ENCODE data around the gene CCK. TPM values are rescaled to one million over a fixed set of nuclear protein-coding genes. Genes with fewer than 3 reads are reported as not detected.

The CCK gene
- polyA plus RNA-seq, 1 donor = not detected

DNA sequence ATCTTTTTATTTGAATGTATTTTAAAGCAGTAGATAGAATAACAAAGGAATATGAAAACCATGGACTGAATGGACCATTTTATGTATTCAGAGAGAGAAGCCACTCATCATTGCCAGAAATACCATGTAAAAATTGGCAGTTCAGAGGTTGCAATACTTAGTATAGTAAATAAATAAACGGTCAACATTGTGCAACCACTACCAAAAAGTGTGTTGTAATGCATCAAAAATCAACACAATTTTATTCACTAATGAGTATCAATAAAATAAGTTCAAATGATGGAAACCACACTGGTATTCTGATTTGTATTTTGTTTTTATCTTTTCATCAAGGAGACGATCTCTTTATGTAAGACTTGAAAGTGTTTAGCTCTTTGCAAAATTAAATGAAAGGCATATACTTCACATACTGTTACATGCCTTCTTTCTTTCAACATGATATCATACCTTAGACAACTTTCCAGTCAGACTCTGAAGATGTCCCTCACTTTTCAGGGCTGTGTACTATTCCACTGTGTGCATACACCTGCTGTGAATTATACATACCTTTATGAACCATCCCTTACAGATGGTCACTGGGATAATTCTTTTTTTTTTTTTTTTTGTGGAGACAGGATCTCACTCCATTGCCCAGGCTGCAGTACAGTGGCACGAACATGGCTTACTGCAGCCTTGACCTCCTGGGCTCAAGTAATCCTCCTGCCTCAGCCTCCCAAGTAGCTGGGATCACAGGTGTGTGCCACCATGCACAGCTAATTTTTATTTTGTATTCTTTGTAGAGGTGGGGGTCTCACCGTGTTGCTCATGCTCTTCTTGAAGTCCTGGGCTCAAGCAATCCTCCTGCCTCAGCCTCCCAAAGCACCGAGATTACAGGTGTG is 40.3 kb downstream of the CCK start:
- no peak for DNase-seq

DNA sequence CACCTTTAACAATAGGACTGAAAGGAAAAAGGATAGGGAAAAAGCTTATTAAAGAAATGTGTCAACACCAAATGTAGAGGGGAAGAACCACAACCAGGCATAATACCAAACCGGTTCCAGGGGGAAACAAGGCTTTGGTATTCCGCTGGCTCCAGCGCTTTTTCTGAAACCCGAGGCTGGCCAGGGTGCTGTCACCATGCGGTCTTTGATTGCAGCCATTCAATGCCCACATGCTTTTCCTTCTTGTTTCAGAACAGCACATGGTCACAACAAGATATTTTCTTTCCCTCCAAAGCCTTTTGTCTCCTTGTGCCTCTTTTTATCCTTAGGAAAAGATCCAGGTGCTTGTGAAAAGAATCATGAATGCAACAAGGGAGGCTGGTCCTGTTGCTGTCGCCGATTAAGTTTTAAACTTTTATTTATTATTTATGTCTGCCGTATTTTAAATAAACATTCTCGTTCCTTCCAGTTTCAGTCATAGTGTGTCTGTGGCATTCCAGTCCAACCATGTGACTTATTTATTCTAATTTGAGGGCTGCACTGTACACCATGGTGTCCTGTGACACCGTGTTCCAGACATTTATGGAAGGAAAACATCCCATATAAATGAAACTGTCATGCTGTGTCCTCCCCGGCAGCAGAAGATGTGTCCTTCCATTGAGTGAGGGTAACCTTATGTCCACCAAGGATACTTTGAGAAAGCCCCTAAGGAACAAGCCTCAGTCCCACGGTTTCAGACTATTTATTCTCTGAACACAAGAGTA is 41.1 kb downstream of the CCK start:
- no peak for DNase-seq

DNA sequence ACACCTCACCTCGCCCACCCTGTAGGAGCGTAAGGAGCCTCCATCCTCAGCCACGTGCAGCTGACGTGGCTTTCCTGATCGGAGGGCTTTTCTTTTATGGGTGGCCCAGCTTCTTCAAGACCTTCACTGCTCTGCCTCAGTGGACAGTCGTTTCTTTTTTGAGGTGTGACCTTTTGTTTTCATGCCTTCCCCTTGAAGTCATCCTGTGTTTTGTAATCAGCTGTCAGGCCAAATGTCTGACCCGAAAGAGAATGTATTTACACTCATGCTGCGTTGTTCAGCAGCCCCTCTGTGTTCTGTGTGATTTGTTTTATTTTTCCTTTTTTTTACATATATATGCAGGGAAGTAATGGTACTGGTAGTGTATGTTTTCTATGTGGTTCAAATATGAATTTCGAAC is 41.8 kb downstream of the CCK start:
- DNase-seq = no peak

DNA sequence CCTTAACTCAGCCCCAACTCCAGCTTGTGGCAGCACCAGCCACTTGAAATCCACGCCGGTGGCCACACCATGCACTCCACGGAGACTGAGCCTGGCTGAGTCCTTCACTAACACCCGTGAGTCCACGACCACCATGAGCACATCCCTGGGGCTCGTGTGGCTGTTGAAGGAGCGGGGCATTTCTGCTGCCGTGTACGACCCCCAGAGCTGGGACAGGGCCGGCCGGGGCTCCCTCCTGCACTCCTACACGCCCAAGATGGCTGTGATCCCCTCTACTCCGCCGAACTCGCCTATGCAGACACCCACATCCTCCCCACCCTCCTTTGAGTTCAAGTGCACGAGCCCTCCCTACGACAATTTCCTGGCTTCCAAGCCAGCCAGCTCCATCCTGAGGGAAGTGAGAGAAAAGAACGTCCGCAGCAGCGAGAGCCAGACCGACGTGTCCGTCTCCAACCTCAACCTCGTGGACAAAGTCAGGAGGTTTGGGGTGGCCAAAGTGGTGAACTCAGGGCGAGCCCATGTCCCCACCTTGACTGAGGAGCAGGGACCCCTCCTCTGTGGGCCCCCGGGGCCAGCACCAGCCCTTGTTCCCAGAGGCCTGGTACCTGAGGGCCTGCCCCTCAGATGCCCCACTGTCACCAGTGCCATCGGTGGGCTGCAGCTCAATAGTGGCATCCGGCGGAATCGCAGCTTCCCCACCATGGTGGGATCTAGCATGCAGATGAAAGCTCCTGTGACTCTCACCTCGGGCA is 42.9 kb downstream of the CCK start:
- DNase-seq = no peak

GRCh38 chr3:42220436-42221121 is 45.4 kb downstream of the CCK start:
- no peak for DNase-seq

GRCh38 chr3:42216931-42217333 is 49.1 kb downstream of the CCK start:
- DNase-seq = no peak

DNA sequence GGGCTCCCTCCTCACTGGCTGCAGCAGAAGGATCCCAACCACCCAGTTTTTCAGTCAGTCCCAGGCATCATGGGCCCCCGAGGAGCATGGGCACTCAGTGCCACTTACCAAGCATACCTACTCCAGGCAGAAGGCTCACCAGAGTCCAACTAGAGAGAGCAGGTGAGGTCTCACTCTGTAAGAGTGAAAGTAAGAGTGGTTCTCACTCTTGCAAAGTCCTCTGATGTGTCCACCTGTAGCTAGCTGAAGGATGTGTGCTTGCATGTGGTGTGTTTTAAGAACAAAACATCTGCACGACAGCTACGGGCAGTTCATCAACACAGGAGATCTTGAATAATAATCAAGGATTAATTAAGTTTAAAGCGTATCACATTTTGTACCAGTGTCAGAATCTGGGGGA is 49.7 kb downstream of the CCK start:
- DNase-seq = no peak

DNA sequence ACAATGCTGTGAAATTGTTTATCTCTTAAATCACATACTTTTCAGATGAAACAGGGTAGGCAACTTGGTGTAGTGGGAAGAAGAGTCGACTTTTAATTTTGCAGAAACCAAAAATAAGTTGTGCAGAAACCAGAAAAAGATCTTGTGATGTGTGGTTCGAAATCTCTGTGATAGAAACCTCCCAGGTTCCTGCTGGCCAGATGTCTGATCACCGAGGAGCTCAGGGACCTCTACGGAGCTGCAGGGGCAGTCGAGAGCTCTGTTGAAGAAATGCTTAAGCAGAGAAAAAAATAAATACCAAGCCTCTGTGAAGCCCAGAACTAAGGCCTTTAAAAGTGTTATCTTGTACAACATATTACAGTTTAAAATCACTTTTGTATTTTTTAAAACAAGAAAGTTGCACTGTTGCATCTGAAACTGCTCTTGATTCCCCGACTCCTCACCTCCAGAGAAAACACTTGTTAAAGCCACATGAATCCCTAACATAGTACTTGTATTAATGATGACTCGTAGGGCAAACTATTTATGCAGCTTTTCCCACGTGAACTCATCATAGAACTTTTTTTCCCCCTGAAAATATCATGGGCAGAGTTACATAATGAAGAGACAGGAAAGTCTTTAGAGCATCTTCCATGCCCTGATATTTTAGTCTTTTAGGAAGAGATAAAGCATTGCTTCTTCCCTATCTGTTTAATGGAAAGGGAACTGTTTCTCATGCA is 51.3 kb downstream of the CCK start:
- no peak for DNase-seq

- no peak for DNase-seq
These were observed 51.9 kb downstream of the CCK start for GRCh38 chr3:42214064-42214463.

DNA sequence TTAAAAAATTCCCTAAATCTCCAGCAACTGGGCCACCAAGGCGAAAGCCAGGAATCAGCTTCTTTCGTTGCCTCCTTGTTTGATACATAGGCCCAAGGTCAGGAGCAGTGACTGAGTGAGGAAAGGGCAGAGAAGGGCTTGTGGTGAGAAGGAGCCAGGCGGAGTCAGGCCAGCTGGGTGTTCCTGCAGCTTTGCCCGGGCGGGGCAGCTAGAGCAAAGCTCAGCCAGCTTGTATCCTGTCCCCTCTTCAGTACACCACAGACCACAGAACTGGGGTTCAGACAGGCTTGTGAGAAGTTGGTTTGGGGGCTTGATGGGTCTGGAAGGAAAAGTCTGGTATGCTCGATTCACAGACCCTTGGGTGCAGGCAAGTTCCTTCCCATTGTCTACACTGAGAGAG is 52.6 kb downstream of the CCK start:
- DNase-seq = no peak

DNA sequence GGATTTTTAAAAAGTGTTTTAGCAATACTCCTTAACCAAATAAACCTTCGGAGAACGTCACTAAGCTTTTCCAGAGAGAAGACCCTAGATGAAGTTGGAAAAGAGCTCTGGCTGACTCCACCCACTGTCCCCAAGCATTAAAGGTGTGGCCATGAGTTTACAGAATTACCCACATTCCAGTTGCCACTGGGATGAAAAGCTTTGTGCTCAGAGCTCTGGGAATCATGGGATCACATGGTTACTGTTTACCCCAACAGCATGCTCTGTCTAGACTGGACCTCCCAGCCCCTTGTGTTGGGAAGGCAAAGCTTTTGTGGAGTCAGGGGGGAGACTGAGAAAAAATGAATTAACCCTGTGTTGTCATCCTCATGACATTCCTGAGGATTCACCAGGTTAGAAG is 55.3 kb downstream of the CCK start:
- no peak for DNase-seq

GRCh38 chr3:42209917-42210316 is 56.1 kb downstream of the CCK start:
- no peak for DNase-seq

Other genes starting within 250 kb of the CCK start
- 49.7 TPM for gene TRAK1, start 174.8 kb downstream of the CCK start, polyA plus RNA-seq (ENCODE audit: insufficient read length)
- not detected for gene LYZL4, start 144.4 kb upstream of the CCK start, polyA plus RNA-seq (ENCODE audit: insufficient read length)
- 1.9 TPM for gene VIPR1, start 236.5 kb upstream of the CCK start, polyA plus RNA-seq (ENCODE audit: insufficient read length)

Measured in left kidney (tissue), 2 donors.